Liver (tissue), 3 donors: ENCODE results near the gene CASZ1.

Source experiments
- CTCF ChIP-seq: fragments of 150-350 bp; IDR thresholded peaks from 2 replicates; pipeline ENCODE4 v1.5.1; 2017; ENCODE audit warnings: improper control_type of control experiment, low read depth, low read length; ENCODE audit not compliant: missing input control
- FOXA1 ChIP-seq: IDR thresholded peaks from 2 replicates; pipeline ENCODE4 v1.6.1; 2016; ENCODE audit warnings: antibody characterized with exemption
- JUND ChIP-seq, 2 donors: IDR thresholded peaks; 2 replicates each; pipeline ENCODE4 v1.6.1; 2016; ENCODE audit warnings: antibody characterized with exemption in 2 of 2
- MAX ChIP-seq: IDR thresholded peaks from 2 replicates; pipeline ENCODE4 v1.6.1; 2016; ENCODE audit warnings: antibody characterized with exemption
- SP1 ChIP-seq: IDR thresholded peaks from 2 replicates; pipeline ENCODE4 v1.6.1; 2018; ENCODE audit warnings: antibody characterized with exemption, mild to moderate bottlenecking
- TAF1 ChIP-seq: conservative IDR thresholded peaks from 2 replicates; pipeline ENCODE4 v1.6.1; 2016; ENCODE audit warnings: antibody characterized with exemption, mild to moderate bottlenecking
- YY1 ChIP-seq: IDR thresholded peaks from 2 replicates; pipeline ENCODE4 v1.6.1; 2016; ENCODE audit warnings: antibody characterized with exemption, mild to moderate bottlenecking
- TF ChIP-seq, protein P1 (sequence below): IDR thresholded peaks from 2 replicates; pipeline ENCODE4 v1.6.1; 2016; ENCODE audit warnings: antibody characterized with exemption, mild to moderate bottlenecking
- TF ChIP-seq, protein P2 (sequence below): IDR thresholded peaks from 2 replicates; pipeline ENCODE4 v1.6.1; 2016; ENCODE audit warnings: antibody characterized with exemption
- TF ChIP-seq, protein P3 (sequence below): IDR thresholded peaks from 2 replicates; pipeline ENCODE4 v1.6.1; 2016; ENCODE audit warnings: antibody characterized with exemption
- donor health status: healthy.
- donor health status: healthy.

DNA sequence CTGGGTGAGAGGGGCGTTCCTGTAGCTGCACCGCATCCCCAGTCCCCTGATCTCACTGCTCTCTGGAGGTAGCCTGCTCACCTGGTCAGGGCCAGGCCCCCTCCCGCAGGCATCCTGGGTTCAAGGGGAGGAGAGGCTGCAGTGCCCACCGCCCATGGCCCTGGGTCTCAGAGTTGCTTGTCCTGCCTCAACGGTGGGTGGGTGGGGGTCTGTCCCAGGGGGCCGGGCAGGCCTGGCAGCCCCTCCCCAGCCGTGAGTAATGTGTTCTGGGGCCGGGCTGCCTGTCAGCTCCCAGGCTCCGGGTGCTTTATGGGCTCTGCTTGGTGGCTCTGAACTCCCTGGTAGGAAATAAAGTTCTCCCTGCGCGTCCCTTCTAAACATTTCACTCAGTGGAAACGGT is 126.9 kb downstream of the CASZ1 start:
- TF ChIP-seq CTCF: no peak
- TF ChIP-seq YY1: no peak
- TF ChIP-seq, protein P1, sequence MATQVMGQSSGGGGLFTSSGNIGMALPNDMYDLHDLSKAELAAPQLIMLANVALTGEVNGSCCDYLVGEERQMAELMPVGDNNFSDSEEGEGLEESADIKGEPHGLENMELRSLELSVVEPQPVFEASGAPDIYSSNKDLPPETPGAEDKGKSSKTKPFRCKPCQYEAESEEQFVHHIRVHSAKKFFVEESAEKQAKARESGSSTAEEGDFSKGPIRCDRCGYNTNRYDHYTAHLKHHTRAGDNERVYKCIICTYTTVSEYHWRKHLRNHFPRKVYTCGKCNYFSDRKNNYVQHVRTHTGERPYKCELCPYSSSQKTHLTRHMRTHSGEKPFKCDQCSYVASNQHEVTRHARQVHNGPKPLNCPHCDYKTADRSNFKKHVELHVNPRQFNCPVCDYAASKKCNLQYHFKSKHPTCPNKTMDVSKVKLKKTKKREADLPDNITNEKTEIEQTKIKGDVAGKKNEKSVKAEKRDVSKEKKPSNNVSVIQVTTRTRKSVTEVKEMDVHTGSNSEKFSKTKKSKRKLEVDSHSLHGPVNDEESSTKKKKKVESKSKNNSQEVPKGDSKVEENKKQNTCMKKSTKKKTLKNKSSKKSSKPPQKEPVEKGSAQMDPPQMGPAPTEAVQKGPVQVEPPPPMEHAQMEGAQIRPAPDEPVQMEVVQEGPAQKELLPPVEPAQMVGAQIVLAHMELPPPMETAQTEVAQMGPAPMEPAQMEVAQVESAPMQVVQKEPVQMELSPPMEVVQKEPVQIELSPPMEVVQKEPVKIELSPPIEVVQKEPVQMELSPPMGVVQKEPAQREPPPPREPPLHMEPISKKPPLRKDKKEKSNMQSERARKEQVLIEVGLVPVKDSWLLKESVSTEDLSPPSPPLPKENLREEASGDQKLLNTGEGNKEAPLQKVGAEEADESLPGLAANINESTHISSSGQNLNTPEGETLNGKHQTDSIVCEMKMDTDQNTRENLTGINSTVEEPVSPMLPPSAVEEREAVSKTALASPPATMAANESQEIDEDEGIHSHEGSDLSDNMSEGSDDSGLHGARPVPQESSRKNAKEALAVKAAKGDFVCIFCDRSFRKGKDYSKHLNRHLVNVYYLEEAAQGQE: no peak
- no peak for TF ChIP-seq TAF1
- TF ChIP-seq, protein P2, sequence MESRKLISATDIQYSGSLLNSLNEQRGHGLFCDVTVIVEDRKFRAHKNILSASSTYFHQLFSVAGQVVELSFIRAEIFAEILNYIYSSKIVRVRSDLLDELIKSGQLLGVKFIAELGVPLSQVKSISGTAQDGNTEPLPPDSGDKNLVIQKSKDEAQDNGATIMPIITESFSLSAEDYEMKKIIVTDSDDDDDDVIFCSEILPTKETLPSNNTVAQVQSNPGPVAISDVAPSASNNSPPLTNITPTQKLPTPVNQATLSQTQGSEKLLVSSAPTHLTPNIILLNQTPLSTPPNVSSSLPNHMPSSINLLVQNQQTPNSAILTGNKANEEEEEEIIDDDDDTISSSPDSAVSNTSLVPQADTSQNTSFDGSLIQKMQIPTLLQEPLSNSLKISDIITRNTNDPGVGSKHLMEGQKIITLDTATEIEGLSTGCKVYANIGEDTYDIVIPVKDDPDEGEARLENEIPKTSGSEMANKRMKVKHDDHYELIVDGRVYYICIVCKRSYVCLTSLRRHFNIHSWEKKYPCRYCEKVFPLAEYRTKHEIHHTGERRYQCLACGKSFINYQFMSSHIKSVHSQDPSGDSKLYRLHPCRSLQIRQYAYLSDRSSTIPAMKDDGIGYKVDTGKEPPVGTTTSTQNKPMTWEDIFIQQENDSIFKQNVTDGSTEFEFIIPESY: no peak
- no peak for TF ChIP-seq SP1
- TF ChIP-seq MAX: no peak
- no peak for TF ChIP-seq FOXA1
- no peak for TF ChIP-seq JUND (IDR thresholded peaks at IDR 0.05)
- TF ChIP-seq, protein P3, sequence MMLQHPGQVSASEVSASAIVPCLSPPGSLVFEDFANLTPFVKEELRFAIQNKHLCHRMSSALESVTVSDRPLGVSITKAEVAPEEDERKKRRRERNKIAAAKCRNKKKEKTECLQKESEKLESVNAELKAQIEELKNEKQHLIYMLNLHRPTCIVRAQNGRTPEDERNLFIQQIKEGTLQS: no peak
